ENCODE results near the gene PDGFD. TPM values are rescaled to one million over a fixed set of nuclear protein-coding genes. Genes with fewer than 3 reads are reported as not detected.

PDGFD gene
- total and polyA plus RNA-seq, 8 donors = 9.9 to 52.1 (median 20.2) TPM

GRCh38 chr11:104033134-104033533 lies 130.8 kb downstream of the PDGFD start:
- FAIRE-seq (no peak), ATAC-seq (peak in 1 of 4 donors; percentile 58), DNase-seq (no peak)
- intact Hi-C loops (cut with DNase I) = no loop called here
- Histone ChIP-seq H3K27ac (no peak overlapping the region), H3K4me1 (peaks cover 0 to 13% (median 5%) of the 10 kb centered on the region in 3 donors), H3K9me3 (no peaks in the 10 kb centered on the region), H3K4me3 (no peak overlapping the region), H3K36me3 (no peaks in the 10 kb centered on the region), H3K27me3 (no peaks in the 10 kb centered on the region)
- TF ChIP-seq, protein P1, sequence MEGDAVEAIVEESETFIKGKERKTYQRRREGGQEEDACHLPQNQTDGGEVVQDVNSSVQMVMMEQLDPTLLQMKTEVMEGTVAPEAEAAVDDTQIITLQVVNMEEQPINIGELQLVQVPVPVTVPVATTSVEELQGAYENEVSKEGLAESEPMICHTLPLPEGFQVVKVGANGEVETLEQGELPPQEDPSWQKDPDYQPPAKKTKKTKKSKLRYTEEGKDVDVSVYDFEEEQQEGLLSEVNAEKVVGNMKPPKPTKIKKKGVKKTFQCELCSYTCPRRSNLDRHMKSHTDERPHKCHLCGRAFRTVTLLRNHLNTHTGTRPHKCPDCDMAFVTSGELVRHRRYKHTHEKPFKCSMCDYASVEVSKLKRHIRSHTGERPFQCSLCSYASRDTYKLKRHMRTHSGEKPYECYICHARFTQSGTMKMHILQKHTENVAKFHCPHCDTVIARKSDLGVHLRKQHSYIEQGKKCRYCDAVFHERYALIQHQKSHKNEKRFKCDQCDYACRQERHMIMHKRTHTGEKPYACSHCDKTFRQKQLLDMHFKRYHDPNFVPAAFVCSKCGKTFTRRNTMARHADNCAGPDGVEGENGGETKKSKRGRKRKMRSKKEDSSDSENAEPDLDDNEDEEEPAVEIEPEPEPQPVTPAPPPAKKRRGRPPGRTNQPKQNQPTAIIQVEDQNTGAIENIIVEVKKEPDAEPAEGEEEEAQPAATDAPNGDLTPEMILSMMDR (IDR thresholded peaks at IDR 0.05) = no peak

- no peaks in the 10 kb centered on the region for H3K9me3 ChIP-seq
- H3K4me1 ChIP-seq = peaks cover 0 to 13% (median 5%) of the 10 kb centered on the region in 3 donors
- TF ChIP-seq, protein P1 (IDR thresholded peaks at IDR 0.05) = no peak
- no peak for ATAC-seq
- no peak overlapping the region for H3K4me3 ChIP-seq
- H3K36me3 ChIP-seq = no peaks in the 10 kb centered on the region
- intact Hi-C loops (cut with DNase I) = no loop called here
- no peak overlapping the region for H3K27ac ChIP-seq
- no peak for DNase-seq
- no peaks in the 10 kb centered on the region for H3K27me3 ChIP-seq
- FAIRE-seq = no peak
- WGBS, 2 donors = 18 to 19% methylated on average over 3 of the region's 3 CpGs
Measured at GRCh38 chr11:104028476-104029263, 135.3 kb downstream of the PDGFD start.

DNA sequence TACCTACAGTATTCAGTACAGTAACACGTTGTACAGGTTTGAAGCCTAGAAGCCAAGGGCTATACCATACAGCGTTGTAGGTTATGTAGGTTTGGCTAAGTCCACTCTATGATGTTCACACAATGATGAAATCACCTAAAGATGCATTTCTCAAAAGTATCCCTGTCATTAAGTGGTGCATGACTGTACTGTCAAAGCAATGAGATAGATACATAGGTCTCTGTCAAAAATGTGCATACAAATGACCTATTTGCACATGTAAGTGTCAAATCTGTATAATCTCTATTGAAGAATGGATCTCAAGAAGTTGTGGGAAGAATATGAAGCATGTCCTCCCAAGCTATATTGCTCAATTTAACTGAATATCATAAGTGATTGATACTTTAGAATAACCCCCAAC lies 139.4 kb downstream of the PDGFD start:
- TF ChIP-seq, protein P1 (IDR thresholded peaks at IDR 0.05) = no peak
- Histone ChIP-seq H3K27ac (no peak overlapping the region), H3K27me3 (no peaks in the 10 kb centered on the region), H3K9me3 (no peaks in the 10 kb centered on the region), H3K36me3 (no peaks in the 10 kb centered on the region), H3K4me1 (peaks cover 0 to 8% (median 5%) of the 10 kb centered on the region in 3 donors), H3K4me3 (no peak overlapping the region)
- 90 to 92% methylated on average over 2 of the region's 2 CpGs for WGBS, 2 donors
- intact Hi-C loops (cut with DNase I) = no loop called here
- ATAC-seq (no peak), DNase-seq (no peak), FAIRE-seq (no peak)

- WGBS, 2 donors = 67 to 76% methylated on average over 3 of the region's 3 CpGs
- FAIRE-seq = no peak
Measured at GRCh38 chr11:104015649-104016415, 148.1 kb downstream of the PDGFD start.

More at GRCh38 chr11:104015649-104016415, 148.1 kb downstream of the PDGFD start:
- H3K27me3 ChIP-seq = no peaks in the 10 kb centered on the region
- no peak for DNase-seq
- no peaks in the 10 kb centered on the region for H3K4me1 ChIP-seq
- no peak overlapping the region for H3K4me3 ChIP-seq
- TF ChIP-seq, protein P1 (IDR thresholded peaks at IDR 0.05) = no peak
- H3K9me3 ChIP-seq = no peaks in the 10 kb centered on the region
- H3K27ac ChIP-seq = no peak overlapping the region
- no peak for ATAC-seq
- no peaks in the 10 kb centered on the region for H3K36me3 ChIP-seq
- intact Hi-C loops (cut with DNase I) = no loop called here
